ENCODE measurements around the gene CCDC7. TPM values are rescaled to one million over a fixed set of nuclear protein-coding genes. Genes with fewer than 3 reads are reported as not detected.

CCDC7 gene
- total and polyA plus RNA-seq, 2 experiments from 2014 or later: 0.83 to 1.6 TPM

- H3K36me3 Mint-ChIP-seq (ENCODE audit: low read depth): peaks cover 12% of the 10 kb centered on the region; the same call in 2 of the 3 replicates
- ATAC-seq: no peak
- H2AFZ ChIP-seq: no peak overlapping the region
Measured at GRCh38 chr10:32650246-32650655, 204.3 kb downstream of the CCDC7 start.

More at GRCh38 chr10:32650246-32650655, 204.3 kb downstream of the CCDC7 start:
- Histone ChIP-seq H3F3A (replicated peaks; ENCODE audit: low read depth) (no peaks in the 10 kb centered on the region), H3K4me2 (no peak overlapping the region), H3K27me3 (ENCODE audit: insufficient read depth) (no peaks in the 10 kb centered on the region), H3K27ac (ENCODE audit: low read depth) (no peak overlapping the region), H3K4me3 (no peak overlapping the region), H3K4me1 (ENCODE audit: insufficient read depth) (no peaks in the 10 kb centered on the region), H4K20me1 (replicated peaks; ENCODE audit: insufficient read depth) (no peaks in the 10 kb centered on the region), H3K36me3 (ENCODE audit: insufficient read depth) (no peaks in the 10 kb centered on the region; the same call in 1 of the 2 replicates), H3K79me2 (replicated peaks; ENCODE audit: insufficient read depth) (no peaks in the 10 kb centered on the region), H3K9me2 (ENCODE audit: insufficient read depth) (no peaks in the 10 kb centered on the region; the same call in 1 of the 2 replicates)
- TF ChIP-seq EZH2phosphoT487 (IDR thresholded peaks at IDR 0.05; ENCODE audit: unreplicated experiment) (no peak), POLR2AphosphoS5 (IDR thresholded peaks at IDR 0.05; ENCODE audit: low read depth) (no peak), ZNF114 (CRISPR knock-in tag; IDR thresholded peaks at IDR 0.05) (no peak), CREB1 (CRISPR knock-in tag; IDR thresholded peaks at IDR 0.05; ENCODE audit: low read depth) (no peak), ZNF462 (CRISPR knock-in tag; IDR thresholded peaks at IDR 0.05) (no peak), NANOG (IDR thresholded peaks at IDR 0.05; ENCODE audit: borderline replicate concordance) (no peak)
- TF ChIP-seq, protein P1, sequence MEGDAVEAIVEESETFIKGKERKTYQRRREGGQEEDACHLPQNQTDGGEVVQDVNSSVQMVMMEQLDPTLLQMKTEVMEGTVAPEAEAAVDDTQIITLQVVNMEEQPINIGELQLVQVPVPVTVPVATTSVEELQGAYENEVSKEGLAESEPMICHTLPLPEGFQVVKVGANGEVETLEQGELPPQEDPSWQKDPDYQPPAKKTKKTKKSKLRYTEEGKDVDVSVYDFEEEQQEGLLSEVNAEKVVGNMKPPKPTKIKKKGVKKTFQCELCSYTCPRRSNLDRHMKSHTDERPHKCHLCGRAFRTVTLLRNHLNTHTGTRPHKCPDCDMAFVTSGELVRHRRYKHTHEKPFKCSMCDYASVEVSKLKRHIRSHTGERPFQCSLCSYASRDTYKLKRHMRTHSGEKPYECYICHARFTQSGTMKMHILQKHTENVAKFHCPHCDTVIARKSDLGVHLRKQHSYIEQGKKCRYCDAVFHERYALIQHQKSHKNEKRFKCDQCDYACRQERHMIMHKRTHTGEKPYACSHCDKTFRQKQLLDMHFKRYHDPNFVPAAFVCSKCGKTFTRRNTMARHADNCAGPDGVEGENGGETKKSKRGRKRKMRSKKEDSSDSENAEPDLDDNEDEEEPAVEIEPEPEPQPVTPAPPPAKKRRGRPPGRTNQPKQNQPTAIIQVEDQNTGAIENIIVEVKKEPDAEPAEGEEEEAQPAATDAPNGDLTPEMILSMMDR (conservative IDR thresholded peaks at IDR 0.05; ENCODE audit: low read depth in 2 of 2): peak; percentile 22 to 35; a peak in 2 of 4 replicates
- Mint-ChIP-seq H3K9me3 (peaks cover 59% of the 10 kb centered on the region), H3K4me3 (no peak overlapping the region), H3K27me3 (ENCODE audit: insufficient read depth, low read depth, poor library complexity) (peaks cover 5% of the 10 kb centered on the region), H3K27ac (no peak overlapping the region), H3K4me1 (no peaks in the 10 kb centered on the region)
- DNase-seq (ENCODE audit: low spot score): peak; percentile 2

Data from GM23338 (cell line).